Measurements from ENCODE around the gene HIPK2.
A peak's percentile ranks its signal among the peaks of the same experiment; 100 is the strongest.

The HIPK2 gene

GRCh38 chr7:139733751-139734150, 44.0 kb downstream of the HIPK2 start:
- no peak for DNase-seq

GRCh38 chr7:139732471-139733167, 45.2 kb downstream of the HIPK2 start:
- no peak for DNase-seq

GRCh38 chr7:139731802-139732470, 45.9 kb downstream of the HIPK2 start:
- no peak for DNase-seq

GRCh38 chr7:139730746-139731612, 46.8 kb downstream of the HIPK2 start:
- DNase-seq, result no peak

GRCh38 chr7:139728203-139728602, 49.6 kb downstream of the HIPK2 start:
- DNase-seq, result no peak

GRCh38 chr7:139727151-139727705, 50.6 kb downstream of the HIPK2 start:
- DNase-seq, result no peak

GRCh38 chr7:139726485-139726869, 51.3 kb downstream of the HIPK2 start:
- no peak for DNase-seq

GRCh38 chr7:139725858-139726484, 51.8 kb downstream of the HIPK2 start:
- DNase-seq, result no peak

GRCh38 chr7:139725077-139725476, 52.7 kb downstream of the HIPK2 start:
- peak; percentile 26 for DNase-seq

- DNase-seq, result no peak
Observed at GRCh38 chr7:139722604-139723003, 55.2 kb downstream of the HIPK2 start.

GRCh38 chr7:139721821-139722220, 56.0 kb downstream of the HIPK2 start:
- DNase-seq, result no peak

GRCh38 chr7:139721417-139721816, 56.4 kb downstream of the HIPK2 start:
- DNase-seq, result no peak

GRCh38 chr7:139720705-139721231, 57.0 kb downstream of the HIPK2 start:
- DNase-seq, result no peak

- no peak for DNase-seq
Observed at GRCh38 chr7:139720186-139720585, 57.6 kb downstream of the HIPK2 start.

- no peak for DNase-seq
Observed at GRCh38 chr7:139718859-139719258, 58.9 kb downstream of the HIPK2 start.

GRCh38 chr7:139718141-139718540, 59.7 kb downstream of the HIPK2 start:
- DNase-seq, result no peak

- no peak for DNase-seq
Observed at GRCh38 chr7:139716156-139716942, 61.4 kb downstream of the HIPK2 start.

GRCh38 chr7:139715194-139715815, 62.5 kb downstream of the HIPK2 start:
- no peak for DNase-seq

- DNase-seq, result no peak
Observed at GRCh38 chr7:139714163-139714901, 63.5 kb downstream of the HIPK2 start.

GRCh38 chr7:139713526-139714162, 64.2 kb downstream of the HIPK2 start:
- no peak for DNase-seq

Measured in NCI-H1105 (cell line).